ENCODE measurements around the gene TUBGCP3.

Gene TUBGCP3

GRCh38 chr13:112453207-112453829, 134.6 kb downstream of the TUBGCP3 start:
- no peak for DNase-seq (ENCODE audit: low read depth)

GRCh38 chr13:112452380-112453206, 135.4 kb downstream of the TUBGCP3 start:
- no peak for DNase-seq (ENCODE audit: low read depth)

- no peak for DNase-seq (ENCODE audit: low read depth)
These were observed 136.2 kb downstream of the TUBGCP3 start for GRCh38 chr13:112451512-112452379.

GRCh38 chr13:112450904-112451240, 137.1 kb downstream of the TUBGCP3 start:
- DNase-seq (ENCODE audit: low read depth): no peak

- no peak for DNase-seq (ENCODE audit: low read depth)
These were observed 137.6 kb downstream of the TUBGCP3 start for GRCh38 chr13:112450118-112450903.

GRCh38 chr13:112449545-112449930, 138.4 kb downstream of the TUBGCP3 start:
- no peak for DNase-seq (ENCODE audit: low read depth)

GRCh38 chr13:112448621-112449544, 139.1 kb downstream of the TUBGCP3 start:
- DNase-seq (ENCODE audit: low read depth): no peak

GRCh38 chr13:112447761-112448603, 140.0 kb downstream of the TUBGCP3 start:
- DNase-seq (ENCODE audit: low read depth): no peak

GRCh38 chr13:112447306-112447705, 140.6 kb downstream of the TUBGCP3 start:
- DNase-seq (ENCODE audit: low read depth): no peak

GRCh38 chr13:112446867-112447266, 141.1 kb downstream of the TUBGCP3 start:
- no peak for DNase-seq (ENCODE audit: low read depth)

GRCh38 chr13:112446347-112446861, 141.5 kb downstream of the TUBGCP3 start:
- DNase-seq (ENCODE audit: low read depth): no peak

GRCh38 chr13:112445411-112446271, 142.3 kb downstream of the TUBGCP3 start:
- DNase-seq (ENCODE audit: low read depth): no peak

- no peak for DNase-seq (ENCODE audit: low read depth)
These were observed 143.2 kb downstream of the TUBGCP3 start for GRCh38 chr13:112444416-112445399.

GRCh38 chr13:112443995-112444311, 144.0 kb downstream of the TUBGCP3 start:
- DNase-seq (ENCODE audit: low read depth): peak; percentile 55

- peak; percentile 5 for DNase-seq (ENCODE audit: low read depth)
These were observed 144.6 kb downstream of the TUBGCP3 start for GRCh38 chr13:112443191-112443994.

GRCh38 chr13:112442483-112443090, 145.4 kb downstream of the TUBGCP3 start:
- DNase-seq (ENCODE audit: low read depth): no peak

All from ELR (cell line).